HEK293 (cell line): ENCODE results near the gene NAPG.
"Not testable (repeated sequence)": the region's sequence is repeated elsewhere in the genome, so short reads cannot be mapped to it uniquely, and the experiment has no call there.

Source experiments
- CTCF ChIA-PET: fragments of 350-600 bp; formaldehyde crosslinking; extraction: SDS; loops from one replicate; lab custom pipeline; 2021; ENCODE audit warnings: antibody characterized with exemption; lab: Yijun Ruan, JAX
- POLR2A ChIA-PET: fragments of 300-600 bp; formaldehyde crosslinking; extraction: SDS; loops from one replicate; lab custom pipeline; 2020; ENCODE audit warnings: antibody characterized with exemption, inconsistent platforms; lab: Yijun Ruan, JAX
- H3K27ac ChIP-seq: fragments of 200-500 bp; sonication (Bioruptor generic); 2 replicates; pipeline ENCODE4 v1.5.1; 2014; ENCODE audit warnings: low read depth, low read length, control low read depth, inconsistent platforms; ENCODE audit errors: extremely low read depth
- H3K36me3 ChIP-seq, 2 experiments: fragments of 200-500 bp in 1 of 2; sonication (Bioruptor generic) in 1 of 2; 1 replicate in 1 of 2; 2 replicates in 1 of 2; pipeline ENCODE4 v1.5.1; 2014 to 2017; ENCODE audit warnings: inconsistent platforms in 2 of 2, low read length in 2 of 2; ENCODE audit not compliant: control insufficient read depth in 2 of 2, insufficient read depth in 1 of 2
- H3K4me1 ChIP-seq: fragments of 200-500 bp; sonication (Bioruptor generic); 2 replicates; pipeline ENCODE4 v1.5.1; 2014; ENCODE audit warnings: mild to moderate bottlenecking, low read length, inconsistent platforms; ENCODE audit not compliant: control insufficient read depth, insufficient read depth
- H3K4me3 ChIP-seq: 2 replicates; pipeline ENCODE4 v1.5.1; 2011; ENCODE audit warnings: low read depth, mild to moderate bottlenecking, control low read depth, low read length, moderate library complexity
- H3K9me3 ChIP-seq: fragments of 200-500 bp; sonication (Bioruptor generic); 2 replicates; pipeline ENCODE4 v1.5.1; 2014; ENCODE audit warnings: low read depth, low read length, inconsistent platforms; ENCODE audit not compliant: control insufficient read depth, insufficient read depth
- GLIS2 ChIP-seq: fragments of 450-650 bp; formaldehyde crosslinking; IDR thresholded peaks from 2 replicates; pipeline ENCODE4 v1.5.1; 2016; ENCODE audit warnings: missing biosample characterization, missing genetic modification characterization
- IKZF3 ChIP-seq: fragments of 450-650 bp; IDR thresholded peaks from 2 replicates; pipeline ENCODE4 v1.5.0; 2018; ENCODE audit warnings: missing biosample characterization, mild to moderate bottlenecking, missing genetic modification characterization, moderate library complexity
- MZF1 ChIP-seq: fragments of 450-650 bp; formaldehyde crosslinking; IDR thresholded peaks from 2 replicates; pipeline ENCODE4 v1.5.1; 2017; ENCODE audit warnings: missing biosample characterization, missing genetic modification characterization, borderline replicate concordance
- WT1 ChIP-seq: fragments of 450-650 bp; formaldehyde crosslinking; IDR thresholded peaks from 2 replicates; pipeline ENCODE4 v1.5.1; 2016; ENCODE audit warnings: missing biosample characterization, missing genetic modification characterization
- ZBTB20 ChIP-seq: fragments of 450-650 bp; formaldehyde crosslinking; IDR thresholded peaks from 2 replicates; pipeline ENCODE4 v1.5.1; 2016; ENCODE audit warnings: missing biosample characterization, missing genetic modification characterization
- ZFP41 ChIP-seq: fragments of 450-650 bp; formaldehyde crosslinking; IDR thresholded peaks from 2 replicates; pipeline ENCODE4 v1.5.1; 2016; ENCODE audit warnings: missing biosample characterization, missing genetic modification characterization, borderline replicate concordance
- ZNF138 ChIP-seq: fragments of 450-650 bp; formaldehyde crosslinking; IDR thresholded peaks from 2 replicates; pipeline ENCODE4 v1.5.1; 2016; ENCODE audit warnings: missing biosample characterization, missing genetic modification characterization, borderline replicate concordance
- ZNF157 ChIP-seq: fragments of 450-650 bp; formaldehyde crosslinking; IDR thresholded peaks from 2 replicates; pipeline ENCODE4 v1.5.1; 2016; ENCODE audit warnings: missing biosample characterization, missing genetic modification characterization
- ZNF16 ChIP-seq: fragments of 450-650 bp; formaldehyde crosslinking; IDR thresholded peaks from 2 replicates; pipeline ENCODE4 v1.5.1; 2016; ENCODE audit warnings: low read depth, missing biosample characterization, missing genetic modification characterization
- ZNF274 ChIP-seq, 2 experiments: fragments of 200-500 bp in 1 of 2; fragments of 450-650 bp in 1 of 2; sonication (Bioruptor generic) in 1 of 2; formaldehyde crosslinking in 1 of 2; IDR thresholded peaks; 2 replicates each; pipeline versions ENCODE4 v1.5.1 to v1.6.1; 2014 to 2016; ENCODE audit warnings: borderline replicate concordance in 1 of 2, inconsistent platforms in 1 of 2, low read length in 1 of 2, missing biosample characterization in 1 of 2, missing genetic modification characterization in 1 of 2
- ZNF350 ChIP-seq: fragments of 450-650 bp; formaldehyde crosslinking; IDR thresholded peaks from 2 replicates; pipeline ENCODE4 v1.5.0; 2017; ENCODE audit warnings: missing biosample characterization, mild to moderate bottlenecking, missing genetic modification characterization
- ZNF366 ChIP-seq: fragments of 450-650 bp; formaldehyde crosslinking; conservative IDR thresholded peaks from 2 replicates; pipeline ENCODE4 v1.5.1; 2016; ENCODE audit warnings: missing biosample characterization, missing genetic modification characterization
- ZNF501 ChIP-seq: fragments of 450-650 bp; formaldehyde crosslinking; IDR thresholded peaks from 2 replicates; pipeline ENCODE4 v1.5.1; 2016; ENCODE audit warnings: missing biosample characterization, missing genetic modification characterization
- ZNF514 ChIP-seq: fragments of 450-650 bp; formaldehyde crosslinking; IDR thresholded peaks from 2 replicates; pipeline ENCODE4 v1.5.1; 2016; ENCODE audit warnings: missing biosample characterization, missing genetic modification characterization
- ZNF530 ChIP-seq: fragments of 450-650 bp; formaldehyde crosslinking; IDR thresholded peaks from 2 replicates; pipeline ENCODE4 v1.5.1; 2016; ENCODE audit warnings: low read depth, missing biosample characterization, missing genetic modification characterization
- ZNF548 ChIP-seq: fragments of 450-650 bp; formaldehyde crosslinking; IDR thresholded peaks from 2 replicates; pipeline ENCODE4 v1.5.1; 2016; ENCODE audit warnings: missing biosample characterization, missing genetic modification characterization
- TF ChIP-seq, protein P1 (sequence below): fragments of 450-650 bp; formaldehyde crosslinking; IDR thresholded peaks from 2 replicates; pipeline ENCODE4 v1.5.1; 2016; ENCODE audit warnings: missing biosample characterization, missing genetic modification characterization
- TF ChIP-seq, protein P2 (sequence below): fragments of 450-650 bp; formaldehyde crosslinking; IDR thresholded peaks from 2 replicates; pipeline ENCODE4 v1.5.1; 2016; ENCODE audit warnings: missing biosample characterization, missing genetic modification characterization
- TF ChIP-seq, protein P3 (sequence below): fragments of 450-650 bp; formaldehyde crosslinking; IDR thresholded peaks from 2 replicates; pipeline ENCODE4 v1.5.1; 2016; ENCODE audit warnings: missing biosample characterization, missing genetic modification characterization
- TF ChIP-seq, protein P4 (sequence below): fragments of 450-650 bp; formaldehyde crosslinking; IDR thresholded peaks from 2 replicates; pipeline ENCODE4 v1.5.1; 2016; ENCODE audit warnings: missing biosample characterization, missing genetic modification characterization

NAPG gene

GRCh38 chr18:10552226-10552625, 26.4 kb downstream of the NAPG start:
- Histone ChIP-seq H3K4me3 (no peak overlapping the region), H3K27ac (no peak overlapping the region), H3K36me3 (peaks cover 52 to 88% of the 10 kb centered on the region in 2 experiments), H3K4me1 (no peaks in the 10 kb centered on the region), H3K9me3 (no peaks in the 10 kb centered on the region)
- ChIA-PET POLR2A (no interaction called here), CTCF (interaction anchor here (0.6 to 3.8 kb wide), 5 partner anchors 8 to 1035 kb away, joined by 3 to 19 read pairs (median 3); no protein-coding TSS in a partner anchor)
- TF ChIP-seq ZNF514 (tag by site-specific recombination): no peak
- no peak for TF ChIP-seq MZF1 (tag by site-specific recombination)
- no peak for TF ChIP-seq ZNF530 (tag by site-specific recombination)
- TF ChIP-seq WT1 (tag by site-specific recombination): no peak
- no peak for TF ChIP-seq ZNF548 (tag by site-specific recombination)
- TF ChIP-seq ZNF274 (IDR thresholded peaks at IDR 0.05; ENCODE audit: low read length): no peak
- TF ChIP-seq ZNF274 (tag by site-specific recombination; IDR thresholded peaks at IDR 0.05; ENCODE audit: borderline replicate concordance): no peak
- TF ChIP-seq ZFP41 (tag by site-specific recombination): no peak

DNA sequence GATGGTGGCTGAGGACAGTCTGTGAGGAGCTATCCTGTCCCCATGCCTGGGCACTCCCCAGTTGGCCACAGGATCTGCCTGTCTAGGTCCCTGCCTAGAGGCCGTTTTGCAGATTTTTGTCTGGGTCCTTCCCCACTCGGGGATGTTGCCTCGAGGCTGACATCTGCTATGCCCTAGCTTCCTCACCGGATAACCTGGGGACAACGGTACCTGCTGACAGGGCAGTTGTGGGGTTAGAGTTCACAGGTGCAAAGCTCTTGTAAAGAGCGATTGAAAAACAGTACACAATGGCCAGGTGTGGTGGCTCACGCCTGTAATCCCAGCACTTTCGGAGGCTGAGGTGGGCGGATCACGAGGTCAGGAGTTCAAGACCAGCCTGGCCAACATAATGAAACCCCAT, 30.4 kb downstream of the NAPG start:
- H3K27ac ChIP-seq, CTCF ChIA-PET, H3K4me1 ChIP-seq, H3K4me3 ChIP-seq, H3K9me3 ChIP-seq: not testable (repeated sequence)
- POLR2A ChIA-PET: interaction anchor here (0.6 kb wide), 1 partner anchor 971 kb away, joined by 3 read pairs; no protein-coding TSS in a partner anchor
- peaks cover 25 to 67% of the 10 kb centered on the region in 2 experiments; a peak in 2 of 3 replicates for H3K36me3 ChIP-seq

GRCh38 chr18:10557085-10557677, 31.4 kb downstream of the NAPG start:
- Histone ChIP-seq H3K27ac (no peak overlapping the region), H3K36me3 (peaks cover 25 to 58% of the 10 kb centered on the region in 2 experiments; a peak in 2 of 3 replicates), H3K4me3 (no peak overlapping the region), H3K9me3 (no peaks in the 10 kb centered on the region), H3K4me1 (no peaks in the 10 kb centered on the region)
- POLR2A ChIA-PET: no interaction called here
- CTCF ChIA-PET: interaction anchor here (1.1 kb wide), 1 partner anchor 295 kb away, joined by 4 read pairs; no protein-coding TSS in a partner anchor
- TF ChIP-seq, protein P1, sequence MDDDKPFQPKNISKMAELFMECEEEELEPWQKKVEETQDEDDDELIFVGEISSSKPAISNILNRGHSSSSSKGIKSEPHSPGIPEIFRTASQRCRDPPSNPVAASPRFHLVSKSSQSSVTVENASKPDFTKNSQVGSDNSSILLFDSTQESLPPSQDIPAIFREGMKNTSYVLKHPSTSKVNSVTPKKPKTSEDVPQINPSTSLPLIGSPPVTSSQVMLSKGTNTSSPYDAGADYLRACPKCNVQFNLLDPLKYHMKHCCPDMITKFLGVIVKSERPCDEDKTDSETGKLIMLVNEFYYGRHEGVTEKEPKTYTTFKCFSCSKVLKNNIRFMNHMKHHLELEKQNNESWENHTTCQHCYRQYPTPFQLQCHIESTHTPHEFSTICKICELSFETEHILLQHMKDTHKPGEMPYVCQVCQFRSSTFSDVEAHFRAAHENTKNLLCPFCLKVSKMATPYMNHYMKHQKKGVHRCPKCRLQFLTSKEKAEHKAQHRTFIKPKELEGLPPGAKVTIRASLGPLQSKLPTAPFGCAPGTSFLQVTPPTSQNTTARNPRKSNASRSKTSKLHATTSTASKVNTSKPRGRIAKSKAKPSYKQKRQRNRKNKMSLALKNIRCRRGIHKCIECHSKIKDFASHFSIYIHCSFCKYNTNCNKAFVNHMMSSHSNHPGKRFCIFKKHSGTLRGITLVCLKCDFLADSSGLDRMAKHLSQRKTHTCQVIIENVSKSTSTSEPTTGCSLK: no peak
- TF ChIP-seq ZNF157: no peak
- TF ChIP-seq GLIS2 (tag by site-specific recombination): no peak
- no peak for TF ChIP-seq IKZF3 (tag by site-specific recombination)
- TF ChIP-seq ZNF366 (tag by site-specific recombination): no peak
- TF ChIP-seq ZNF16 (tag by site-specific recombination): no peak
- TF ChIP-seq, protein P2, sequence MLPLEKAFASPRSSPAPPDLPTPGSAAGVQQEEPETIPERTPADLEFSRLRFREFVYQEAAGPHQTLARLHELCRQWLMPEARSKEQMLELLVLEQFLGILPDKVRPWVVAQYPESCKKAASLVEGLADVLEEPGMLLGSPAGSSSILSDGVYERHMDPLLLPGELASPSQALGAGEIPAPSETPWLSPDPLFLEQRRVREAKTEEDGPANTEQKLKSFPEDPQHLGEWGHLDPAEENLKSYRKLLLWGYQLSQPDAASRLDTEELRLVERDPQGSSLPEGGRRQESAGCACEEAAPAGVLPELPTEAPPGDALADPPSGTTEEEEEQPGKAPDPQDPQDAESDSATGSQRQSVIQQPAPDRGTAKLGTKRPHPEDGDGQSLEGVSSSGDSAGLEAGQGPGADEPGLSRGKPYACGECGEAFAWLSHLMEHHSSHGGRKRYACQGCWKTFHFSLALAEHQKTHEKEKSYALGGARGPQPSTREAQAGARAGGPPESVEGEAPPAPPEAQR (tag by site-specific recombination): no peak
- TF ChIP-seq ZNF350: no peak
- TF ChIP-seq, protein P3, sequence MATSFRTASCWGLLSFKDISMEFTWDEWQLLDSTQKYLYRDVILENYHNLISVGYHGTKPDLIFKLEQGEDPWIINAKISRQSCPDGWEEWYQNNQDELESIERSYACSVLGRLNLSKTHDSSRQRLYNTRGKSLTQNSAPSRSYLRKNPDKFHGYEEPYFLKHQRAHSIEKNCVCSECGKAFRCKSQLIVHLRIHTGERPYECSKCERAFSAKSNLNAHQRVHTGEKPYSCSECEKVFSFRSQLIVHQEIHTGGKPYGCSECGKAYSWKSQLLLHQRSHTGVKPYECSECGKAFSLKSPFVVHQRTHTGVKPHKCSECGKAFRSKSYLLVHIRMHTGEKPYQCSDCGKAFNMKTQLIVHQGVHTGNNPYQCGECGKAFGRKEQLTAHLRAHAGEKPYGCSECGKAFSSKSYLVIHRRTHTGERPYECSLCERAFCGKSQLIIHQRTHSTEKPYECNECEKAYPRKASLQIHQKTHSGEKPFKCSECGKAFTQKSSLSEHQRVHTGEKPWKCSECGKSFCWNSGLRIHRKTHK (tag by site-specific recombination): no peak
- TF ChIP-seq ZBTB20 (tag by site-specific recombination): no peak
- no peak for TF ChIP-seq ZNF501 (tag by site-specific recombination)
- TF ChIP-seq, protein P4, sequence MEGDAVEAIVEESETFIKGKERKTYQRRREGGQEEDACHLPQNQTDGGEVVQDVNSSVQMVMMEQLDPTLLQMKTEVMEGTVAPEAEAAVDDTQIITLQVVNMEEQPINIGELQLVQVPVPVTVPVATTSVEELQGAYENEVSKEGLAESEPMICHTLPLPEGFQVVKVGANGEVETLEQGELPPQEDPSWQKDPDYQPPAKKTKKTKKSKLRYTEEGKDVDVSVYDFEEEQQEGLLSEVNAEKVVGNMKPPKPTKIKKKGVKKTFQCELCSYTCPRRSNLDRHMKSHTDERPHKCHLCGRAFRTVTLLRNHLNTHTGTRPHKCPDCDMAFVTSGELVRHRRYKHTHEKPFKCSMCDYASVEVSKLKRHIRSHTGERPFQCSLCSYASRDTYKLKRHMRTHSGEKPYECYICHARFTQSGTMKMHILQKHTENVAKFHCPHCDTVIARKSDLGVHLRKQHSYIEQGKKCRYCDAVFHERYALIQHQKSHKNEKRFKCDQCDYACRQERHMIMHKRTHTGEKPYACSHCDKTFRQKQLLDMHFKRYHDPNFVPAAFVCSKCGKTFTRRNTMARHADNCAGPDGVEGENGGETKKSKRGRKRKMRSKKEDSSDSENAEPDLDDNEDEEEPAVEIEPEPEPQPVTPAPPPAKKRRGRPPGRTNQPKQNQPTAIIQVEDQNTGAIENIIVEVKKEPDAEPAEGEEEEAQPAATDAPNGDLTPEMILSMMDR (tag by site-specific recombination): no peak
- TF ChIP-seq ZNF138 (tag by site-specific recombination): no peak
